HEK293 (cell line): ENCODE results near the gene PEX14.
A peak's percentile ranks its signal among the peaks of the same experiment; 100 is the strongest.

Source experiments
- CTCF ChIA-PET: fragments of 350-600 bp; formaldehyde crosslinking; extraction: SDS; loops from one replicate; lab custom pipeline; 2021; ENCODE audit warnings: antibody characterized with exemption; lab: Yijun Ruan, JAX
- POLR2A ChIA-PET: fragments of 300-600 bp; formaldehyde crosslinking; extraction: SDS; loops from one replicate; lab custom pipeline; 2020; ENCODE audit warnings: antibody characterized with exemption, inconsistent platforms; lab: Yijun Ruan, JAX
- H3K27ac ChIP-seq: fragments of 200-500 bp; sonication (Bioruptor generic); 2 replicates; pipeline ENCODE4 v1.5.1; 2014; ENCODE audit warnings: low read depth, low read length, control low read depth, inconsistent platforms; ENCODE audit errors: extremely low read depth
- H3K36me3 ChIP-seq, 2 experiments: fragments of 200-500 bp in 1 of 2; sonication (Bioruptor generic) in 1 of 2; 1 replicate in 1 of 2; 2 replicates in 1 of 2; pipeline ENCODE4 v1.5.1; 2014 to 2017; ENCODE audit warnings: inconsistent platforms in 2 of 2, low read length in 2 of 2; ENCODE audit not compliant: control insufficient read depth in 2 of 2, insufficient read depth in 1 of 2
- H3K4me1 ChIP-seq: fragments of 200-500 bp; sonication (Bioruptor generic); 2 replicates; pipeline ENCODE4 v1.5.1; 2014; ENCODE audit warnings: mild to moderate bottlenecking, low read length, inconsistent platforms; ENCODE audit not compliant: control insufficient read depth, insufficient read depth
- H3K4me3 ChIP-seq: 2 replicates; pipeline ENCODE4 v1.5.1; 2011; ENCODE audit warnings: low read depth, mild to moderate bottlenecking, control low read depth, low read length, moderate library complexity
- H3K9me3 ChIP-seq: fragments of 200-500 bp; sonication (Bioruptor generic); 2 replicates; pipeline ENCODE4 v1.5.1; 2014; ENCODE audit warnings: low read depth, low read length, inconsistent platforms; ENCODE audit not compliant: control insufficient read depth, insufficient read depth
- GLI2 ChIP-seq: fragments of 450-650 bp; formaldehyde crosslinking; IDR thresholded peaks from 2 replicates; pipeline ENCODE4; 2017; ENCODE audit warnings: missing biosample characterization, missing genetic modification characterization, low read depth, borderline replicate concordance
- GLIS1 ChIP-seq: fragments of 450-650 bp; formaldehyde crosslinking; IDR thresholded peaks from 2 replicates; pipeline ENCODE4 v1.5.1; 2016; ENCODE audit warnings: missing biosample characterization, missing genetic modification characterization
- PATZ1 ChIP-seq: fragments of 450-650 bp; formaldehyde crosslinking; IDR thresholded peaks from 2 replicates; pipeline ENCODE4 v1.5.1; 2016; ENCODE audit warnings: missing biosample characterization, missing genetic modification characterization
- ZNF280D ChIP-seq: fragments of 450-650 bp; formaldehyde crosslinking; IDR thresholded peaks from 2 replicates; pipeline ENCODE4 v1.5.1; 2016; ENCODE audit warnings: missing biosample characterization, missing genetic modification characterization
- ZNF37A ChIP-seq: fragments of 450-650 bp; IDR thresholded peaks from 2 replicates; pipeline ENCODE4 v1.5.1; 2018; ENCODE audit warnings: missing biosample characterization, missing genetic modification characterization
- TF ChIP-seq, protein P1 (sequence below): fragments of 450-650 bp; formaldehyde crosslinking; IDR thresholded peaks from 2 replicates; pipeline ENCODE4 v1.5.1; 2017; ENCODE audit warnings: missing biosample characterization, missing genetic modification characterization
- TF ChIP-seq, protein P2 (sequence below): fragments of 450-650 bp; formaldehyde crosslinking; IDR thresholded peaks from 2 replicates; pipeline ENCODE4 v1.5.1; 2016; ENCODE audit warnings: missing biosample characterization, missing genetic modification characterization
- TF ChIP-seq, protein P3 (sequence below): fragments of 450-650 bp; formaldehyde crosslinking; IDR thresholded peaks from 2 replicates; pipeline ENCODE4 v1.5.1; 2017; ENCODE audit warnings: missing biosample characterization, missing genetic modification characterization

The PEX14 gene

GRCh38 chr1:10437052-10437451, 37.7 kb upstream of the PEX14 start:
- POLR2A ChIA-PET: interaction anchor here (0.6 to 1.2 kb wide), 2 partner anchors 38 to 252 kb away, joined by 3 to 6 read pairs; partner anchors contain the start of gene PGD

More at GRCh38 chr1:10437052-10437451, 37.7 kb upstream of the PEX14 start:
- Histone ChIP-seq H3K4me3 (no peak overlapping the region), H3K4me1 (no peaks in the 10 kb centered on the region), H3K9me3 (no peaks in the 10 kb centered on the region), H3K36me3 (peaks cover 4 to 40% of the 10 kb centered on the region in 2 experiments; a peak in 2 of 3 replicates), H3K27ac (no peak overlapping the region)
- CTCF ChIA-PET: interaction anchor here (0.6 to 9.3 kb wide), 7 partner anchors 8 to 524 kb away, joined by 3 to 148 read pairs (median 4); no protein-coding TSS in a partner anchor
- TF ChIP-seq, protein P1, sequence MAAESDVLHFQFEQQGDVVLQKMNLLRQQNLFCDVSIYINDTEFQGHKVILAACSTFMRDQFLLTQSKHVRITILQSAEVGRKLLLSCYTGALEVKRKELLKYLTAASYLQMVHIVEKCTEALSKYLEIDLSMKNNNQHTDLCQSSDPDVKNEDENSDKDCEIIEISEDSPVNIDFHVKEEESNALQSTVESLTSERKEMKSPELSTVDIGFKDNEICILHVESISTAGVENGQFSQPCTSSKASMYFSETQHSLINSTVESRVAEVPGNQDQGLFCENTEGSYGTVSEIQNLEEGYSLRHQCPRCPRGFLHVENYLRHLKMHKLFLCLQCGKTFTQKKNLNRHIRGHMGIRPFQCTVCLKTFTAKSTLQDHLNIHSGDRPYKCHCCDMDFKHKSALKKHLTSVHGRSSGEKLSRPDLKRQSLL: 0 out of 2 replicates have a peak, but pooled peaks have one; percentile 29
- TF ChIP-seq, protein P2, sequence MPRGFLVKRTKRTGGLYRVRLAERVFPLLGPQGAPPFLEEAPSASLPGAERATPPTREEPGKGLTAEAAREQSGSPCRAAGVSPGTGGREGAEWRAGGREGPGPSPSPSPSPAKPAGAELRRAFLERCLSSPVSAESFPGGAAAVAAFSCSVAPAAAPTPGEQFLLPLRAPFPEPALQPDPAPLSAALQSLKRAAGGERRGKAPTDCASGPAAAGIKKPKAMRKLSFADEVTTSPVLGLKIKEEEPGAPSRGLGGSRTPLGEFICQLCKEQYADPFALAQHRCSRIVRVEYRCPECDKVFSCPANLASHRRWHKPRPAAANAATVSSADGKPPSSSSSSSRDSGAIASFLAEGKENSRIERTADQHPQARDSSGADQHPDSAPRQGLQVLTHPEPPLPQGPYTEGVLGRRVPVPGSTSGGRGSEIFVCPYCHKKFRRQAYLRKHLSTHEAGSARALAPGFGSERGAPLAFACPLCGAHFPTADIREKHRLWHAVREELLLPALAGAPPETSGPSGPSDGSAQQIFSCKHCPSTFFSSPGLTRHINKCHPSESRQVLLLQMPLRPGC (tag by site-specific recombination): no peak
- no peak for TF ChIP-seq GLI2
- no peak for TF ChIP-seq ZNF37A (tag by site-specific recombination)
- no peak for TF ChIP-seq PATZ1 (tag by site-specific recombination)
- peak; percentile 74 for TF ChIP-seq GLIS1 (tag by site-specific recombination)
- no peak for TF ChIP-seq ZNF280D
- TF ChIP-seq, protein P3, sequence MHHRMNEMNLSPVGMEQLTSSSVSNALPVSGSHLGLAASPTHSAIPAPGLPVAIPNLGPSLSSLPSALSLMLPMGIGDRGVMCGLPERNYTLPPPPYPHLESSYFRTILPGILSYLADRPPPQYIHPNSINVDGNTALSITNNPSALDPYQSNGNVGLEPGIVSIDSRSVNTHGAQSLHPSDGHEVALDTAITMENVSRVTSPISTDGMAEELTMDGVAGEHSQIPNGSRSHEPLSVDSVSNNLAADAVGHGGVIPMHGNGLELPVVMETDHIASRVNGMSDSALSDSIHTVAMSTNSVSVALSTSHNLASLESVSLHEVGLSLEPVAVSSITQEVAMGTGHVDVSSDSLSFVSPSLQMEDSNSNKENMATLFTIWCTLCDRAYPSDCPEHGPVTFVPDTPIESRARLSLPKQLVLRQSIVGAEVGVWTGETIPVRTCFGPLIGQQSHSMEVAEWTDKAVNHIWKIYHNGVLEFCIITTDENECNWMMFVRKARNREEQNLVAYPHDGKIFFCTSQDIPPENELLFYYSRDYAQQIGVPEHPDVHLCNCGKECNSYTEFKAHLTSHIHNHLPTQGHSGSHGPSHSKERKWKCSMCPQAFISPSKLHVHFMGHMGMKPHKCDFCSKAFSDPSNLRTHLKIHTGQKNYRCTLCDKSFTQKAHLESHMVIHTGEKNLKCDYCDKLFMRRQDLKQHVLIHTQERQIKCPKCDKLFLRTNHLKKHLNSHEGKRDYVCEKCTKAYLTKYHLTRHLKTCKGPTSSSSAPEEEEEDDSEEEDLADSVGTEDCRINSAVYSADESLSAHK: peak; percentile 69; the same call in 1 of the 2 replicates
